Pancreas (tissue), 10 donors: ENCODE results near the gene DUSP7. TPM values are rescaled to one million over a fixed set of nuclear protein-coding genes. Genes with fewer than 3 reads are reported as not detected.

Source experiments
- ATAC-seq, 4 donors: fragments of 200-7000 bp; cut with Tn5 transposase; one replicate each; pipeline versions ENCODE4 v1.8.0 to v1.9.1; 2020; ENCODE audit warnings: mild to moderate bottlenecking in 4 of 4, moderate library complexity in 4 of 4
- DNase-seq, 6 donors: peaks; one replicate each; pipeline ENCODE4 v3.0.0-alpha.2; 2020
- FAIRE-seq: peaks from 2 replicates; lab custom pipeline; 2012; peaks lifted over from hg19 to GRCh38; lab: Jason Lieb, UNC
- H3K27ac ChIP-seq, 4 donors: fragments of 200-600 bp; sonication (generic); 1 replicate in 3 of 4; 2 replicates in 1 of 4; pipeline versions ENCODE4 v1.5.0 to v1.8.0; 2020
- H3K27me3 ChIP-seq, 4 donors: fragments of 200-600 bp; one replicate each; pipeline ENCODE4 v1.8.0; 2021
- H3K36me3 ChIP-seq, 3 donors: fragments of 200-600 bp; sonication (generic) in 1 of 3; one replicate each; pipeline versions ENCODE4 v1.5.0 to v1.8.0; 2020 to 2021
- H3K4me1 ChIP-seq, 3 donors: fragments of 200-600 bp; one replicate each; pipeline ENCODE4 v1.8.0; 2021
- H3K4me3 ChIP-seq, 4 donors: fragments of 200-600 bp; sonication (generic) in 2 of 4; one replicate each; pipeline versions ENCODE4 v1.5.0 to v1.8.0; 2020 to 2021
- H3K9me3 ChIP-seq, 4 donors: fragments of 200-600 bp; one replicate each; pipeline ENCODE4 v1.8.0; 2021
- WGBS, 2 donors: extraction: QIAGEN DNeasy Blood & Tissue Kit; methylation state at CpG; one replicate each; pipeline ENCODE4 v1.1.7; 2013; 5-methylcytosine and 5-hydroxymethylcytosine counted together
- intact Hi-C, 3 donors: fragments of 100-400 bp; cut with DNase I; formaldehyde crosslinking; loops; one replicate each; pipeline versions ENCODE4 v1.11.1 to v1.14.2; 2022
- polyA plus RNA-seq, 2 donors: library from polyadenylated mRNA; stranded (reverse); fragments of 200-250 nt; gene quantifications; one replicate each; pipeline ENCODE4 v1.2.3, GENCODE V29; 2013
- total RNA-seq, 6 donors: library from RNA; stranded (reverse); fragmentation: NEBNext Ultra II Directional in 4 of 6; extraction: Animal tissue kit (Norgen Biotek cat#: 25700) in 4 of 6; gene quantifications; one replicate each; pipeline versions ENCODE4 v1.2.1 to v1.2.4, GENCODE V29; 2021 to 2023
- TF ChIP-seq, protein P1 (sequence below), 4 donors: fragments of 200-600 bp; sonication (generic) in 3 of 4; IDR thresholded peaks; one replicate each; pipeline versions ENCODE4 v1.5.0 to v1.8.0; 2021; ENCODE audit warnings: antibody characterized with exemption in 4 of 4
- donor health status: healthy with polysubstance abuse.
- donor health status: DM: no; HTN: no; CAD: no; lungs with moderate emphysema.
- donor health status: DM: no; HTN: no; CAD: no.
- donor health status: control.
- donor health status: control.
- donor health status: Bipolar disorder and iron deficiency.
- donor health status: DM: yes; HTN: yes; CAD: no.
- donor health status: DM: no; HTN: no; CAD: no.
- donor health status: DM: no; HTN: no; CAD: no.
- donor health status: DM: yes; HTN: yes; CAD: no.

The DUSP7 gene
- total and polyA plus RNA-seq, 8 donors: 2.6 to 7.6 (median 4.6) TPM

DNA sequence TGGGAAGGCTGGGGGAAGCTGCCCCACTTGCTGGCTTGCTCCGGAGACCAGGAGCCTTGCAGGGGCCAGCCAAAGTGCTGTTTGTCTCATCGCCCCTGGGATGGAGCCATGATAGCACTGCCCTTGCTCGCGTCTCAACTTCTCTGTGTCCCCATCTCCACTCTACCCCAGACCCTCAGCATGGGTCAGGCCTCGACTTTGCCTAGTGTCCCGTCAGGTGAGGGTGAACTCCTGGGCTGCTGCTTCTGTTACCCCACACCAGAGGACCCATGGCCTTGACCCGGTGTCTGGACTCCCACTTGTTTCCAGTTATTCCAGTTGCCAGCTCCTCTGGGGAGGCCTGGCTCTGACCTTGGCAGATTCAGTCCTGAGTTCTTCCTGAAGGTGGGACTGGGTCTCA, 36.5 kb upstream of the DUSP7 start:
- no peak for ATAC-seq
- Histone ChIP-seq H3K4me3 (no peak overlapping the region), H3K27me3 (no peaks in the 10 kb centered on the region), H3K36me3 (no peaks in the 10 kb centered on the region), H3K4me1 (no peaks in the 10 kb centered on the region), H3K27ac (no peak overlapping the region), H3K9me3 (no peaks in the 10 kb centered on the region)
- TF ChIP-seq, protein P1, sequence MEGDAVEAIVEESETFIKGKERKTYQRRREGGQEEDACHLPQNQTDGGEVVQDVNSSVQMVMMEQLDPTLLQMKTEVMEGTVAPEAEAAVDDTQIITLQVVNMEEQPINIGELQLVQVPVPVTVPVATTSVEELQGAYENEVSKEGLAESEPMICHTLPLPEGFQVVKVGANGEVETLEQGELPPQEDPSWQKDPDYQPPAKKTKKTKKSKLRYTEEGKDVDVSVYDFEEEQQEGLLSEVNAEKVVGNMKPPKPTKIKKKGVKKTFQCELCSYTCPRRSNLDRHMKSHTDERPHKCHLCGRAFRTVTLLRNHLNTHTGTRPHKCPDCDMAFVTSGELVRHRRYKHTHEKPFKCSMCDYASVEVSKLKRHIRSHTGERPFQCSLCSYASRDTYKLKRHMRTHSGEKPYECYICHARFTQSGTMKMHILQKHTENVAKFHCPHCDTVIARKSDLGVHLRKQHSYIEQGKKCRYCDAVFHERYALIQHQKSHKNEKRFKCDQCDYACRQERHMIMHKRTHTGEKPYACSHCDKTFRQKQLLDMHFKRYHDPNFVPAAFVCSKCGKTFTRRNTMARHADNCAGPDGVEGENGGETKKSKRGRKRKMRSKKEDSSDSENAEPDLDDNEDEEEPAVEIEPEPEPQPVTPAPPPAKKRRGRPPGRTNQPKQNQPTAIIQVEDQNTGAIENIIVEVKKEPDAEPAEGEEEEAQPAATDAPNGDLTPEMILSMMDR (IDR thresholded peaks at IDR 0.05): no peak
- peak in 2 of 6 donors; percentile 1 to 30 for DNase-seq
- 88 to 89% methylated on average over 7 of the region's 7 CpGs for WGBS, 2 donors
- intact Hi-C loops: no loop called here
- FAIRE-seq: no peak

GRCh38 chr3:52092271-52092660, 35.9 kb upstream of the DUSP7 start:
- no peak overlapping the region for H3K4me3 ChIP-seq
- ATAC-seq (no peak), FAIRE-seq (no peak), DNase-seq (peak in 1 of 6 donors; percentile 2)
- H3K4me1 ChIP-seq: no peaks in the 10 kb centered on the region
- no peaks in the 10 kb centered on the region for H3K36me3 ChIP-seq
- intact Hi-C loops: no loop called here
- H3K27me3 ChIP-seq: no peaks in the 10 kb centered on the region
- WGBS, 2 donors: 29 to 31% methylated on average over 1 of the region's 1 CpG
- no peaks in the 10 kb centered on the region for H3K9me3 ChIP-seq
- H3K27ac ChIP-seq: no peak overlapping the region
- TF ChIP-seq, protein P1 (IDR thresholded peaks at IDR 0.05): no peak

GRCh38 chr3:52091586-52092270, 35.4 kb upstream of the DUSP7 start:
- no peak for ATAC-seq
- H3K27ac ChIP-seq: no peak overlapping the region
- 90% methylated on average over 5 of the region's 5 CpGs for WGBS, 2 donors

DNA sequence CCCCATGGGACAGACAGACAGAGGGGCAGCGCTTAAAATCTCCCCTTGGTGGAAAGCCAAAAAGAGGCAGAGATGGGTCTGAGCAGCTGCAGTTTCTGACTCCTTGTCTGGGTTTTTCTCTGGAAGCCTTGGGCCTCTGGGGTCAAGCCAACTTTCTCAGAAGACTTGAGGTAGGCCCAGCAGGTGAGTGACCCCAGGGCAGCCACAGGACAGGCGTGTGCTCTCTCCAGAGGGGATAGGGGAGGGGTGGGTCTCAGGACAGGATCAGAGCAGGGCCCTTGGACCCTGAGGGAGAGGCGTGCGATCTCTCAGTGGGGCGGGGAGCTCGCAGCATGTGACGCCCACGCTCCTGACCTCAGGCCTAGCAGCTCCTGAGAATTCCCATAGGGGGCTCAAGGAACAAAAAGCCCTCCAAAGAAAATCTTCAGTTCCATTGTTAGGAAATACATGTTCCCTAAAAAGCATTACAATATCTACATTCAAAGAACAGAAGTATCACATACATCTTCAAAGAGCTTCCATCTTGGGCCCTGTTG, 34.6 kb upstream of the DUSP7 start:
- intact Hi-C loops: no loop called here
- no peaks in the 10 kb centered on the region for H3K36me3 ChIP-seq
- FAIRE-seq: no peak
- peak in 2 of 6 donors; percentile 5 to 24 for DNase-seq
- no peaks in the 10 kb centered on the region for H3K9me3 ChIP-seq
- H3K27me3 ChIP-seq: no peaks in the 10 kb centered on the region
- no peak overlapping the region for H3K27ac ChIP-seq
- 92 to 97% methylated on average over 8 of the region's 8 CpGs for whole genome bisulfite sequencing, 2 donors
- ATAC-seq: no peak
- no peak overlapping the region for H3K4me3 ChIP-seq
- TF ChIP-seq, protein P1 (IDR thresholded peaks at IDR 0.05): no peak
- H3K4me1 ChIP-seq: no peaks in the 10 kb centered on the region

More at GRCh38 chr3:52091586-52092270, 35.4 kb upstream of the DUSP7 start:
- Histone ChIP-seq H3K9me3 (no peaks in the 10 kb centered on the region), H3K36me3 (no peaks in the 10 kb centered on the region), H3K4me1 (no peaks in the 10 kb centered on the region), H3K4me3 (no peak overlapping the region), H3K27me3 (no peaks in the 10 kb centered on the region)
- TF ChIP-seq, protein P1 (IDR thresholded peaks at IDR 0.05): no peak
- peak in 2 of 6 donors; percentile 5 to 12 for DNase-seq
- intact Hi-C loops: no loop called here
- FAIRE-seq: no peak
